Suppressor macrophage (primary cell): ENCODE data around the gene ALDH1L2.
A peak's percentile ranks its signal among the peaks of the same experiment; 100 is the strongest.

Experiments used
- DNase-seq, 4 experiments: peaks; one replicate each; pipeline ENCODE4 v3.0.0-alpha.2; 2020 to 2022

Gene ALDH1L2

GRCh38 chr12:105083031-105083430 is 1.2 kb downstream of the ALDH1L2 start:
- no peak for DNase-seq

GRCh38 chr12:105078712-105079570 is 5.3 kb downstream of the ALDH1L2 start:
- no peak for DNase-seq

- no peak for DNase-seq
Observed at GRCh38 chr12:105077435-105077834, 6.8 kb downstream of the ALDH1L2 start.

- DNase-seq = no peak
Observed at GRCh38 chr12:105076913-105077312, 7.3 kb downstream of the ALDH1L2 start.

GRCh38 chr12:105076098-105076497 is 8.2 kb downstream of the ALDH1L2 start:
- DNase-seq = no peak

- no peak for DNase-seq
Observed at GRCh38 chr12:105072888-105073488, 11.3 kb downstream of the ALDH1L2 start.

- no peak for DNase-seq
Observed at GRCh38 chr12:105071981-105072380, 12.3 kb downstream of the ALDH1L2 start.

GRCh38 chr12:105069936-105070702 is 14.1 kb downstream of the ALDH1L2 start:
- no peak for DNase-seq

- DNase-seq = no peak
Observed at GRCh38 chr12:105067511-105068031, 16.7 kb downstream of the ALDH1L2 start.

- DNase-seq = no peak
Observed at GRCh38 chr12:105064564-105065178, 19.6 kb downstream of the ALDH1L2 start.

- DNase-seq = no peak
Observed at GRCh38 chr12:105060715-105061378, 23.4 kb downstream of the ALDH1L2 start.

- peak in 2 of 4 experiments; percentile 8 to 43 for DNase-seq
Observed at GRCh38 chr12:105057174-105057573, 27.1 kb downstream of the ALDH1L2 start.

- peak; percentile 85 to 95 (median 90) for DNase-seq
Observed at GRCh38 chr12:105053116-105053572, 31.1 kb downstream of the ALDH1L2 start.

GRCh38 chr12:105051981-105052380 is 32.3 kb downstream of the ALDH1L2 start:
- no peak for DNase-seq

GRCh38 chr12:105048315-105048714 is 35.9 kb downstream of the ALDH1L2 start:
- DNase-seq = peak in 1 of 4 experiments; percentile 23

- peak in 3 of 4 experiments; percentile 19 to 36 (median 35) for DNase-seq
Observed at GRCh38 chr12:105047308-105047707, 37.0 kb downstream of the ALDH1L2 start.

- DNase-seq = no peak
Observed at GRCh38 chr12:105041186-105041585, 43.1 kb downstream of the ALDH1L2 start.

GRCh38 chr12:105040476-105040875 is 43.8 kb downstream of the ALDH1L2 start:
- no peak for DNase-seq

- no peak for DNase-seq
Observed at GRCh38 chr12:105036937-105037649, 47.2 kb downstream of the ALDH1L2 start.

- DNase-seq = no peak
Observed at GRCh38 chr12:105033851-105034250, 50.4 kb downstream of the ALDH1L2 start.

GRCh38 chr12:105032703-105033357 is 51.4 kb downstream of the ALDH1L2 start:
- DNase-seq = no peak
